Inferior parietal cortex (tissue), 1 donor: ENCODE results near the gene DCLK2.

Experiments used
- DNase-seq: peaks from one replicate; pipeline ENCODE4 v3.0.0-alpha.2; 2016; ENCODE audit errors: extremely low spot score

DCLK2 gene

DNA sequence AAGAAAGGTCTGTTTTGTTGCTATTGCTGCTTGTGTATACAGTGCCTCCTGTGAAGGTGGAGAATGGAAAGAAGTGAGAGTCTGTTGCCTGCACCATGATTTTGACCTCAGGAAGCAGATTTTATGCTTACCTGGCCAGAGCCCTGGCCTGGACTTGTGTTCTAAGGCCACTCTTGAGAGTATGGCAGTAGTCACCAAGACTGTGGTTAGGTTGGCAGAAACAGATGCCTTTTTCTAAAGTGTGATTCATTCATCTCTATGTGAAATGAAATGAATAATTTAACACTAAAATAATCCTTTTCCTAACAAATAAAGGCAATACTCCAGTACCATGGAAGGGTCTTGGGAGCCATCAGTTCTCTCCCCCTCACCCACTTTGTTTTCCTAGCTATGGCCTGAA lies 161.8 kb downstream of the DCLK2 start:
- DNase-seq, result no peak

- peak; percentile 68 for DNase-seq
Observed at GRCh38 chr4:150242820-150243458, 164.7 kb downstream of the DCLK2 start.

GRCh38 chr4:150243932-150244331 lies 165.7 kb downstream of the DCLK2 start:
- no peak for DNase-seq

- DNase-seq, result no peak
Observed at GRCh38 chr4:150244600-150244999, 166.4 kb downstream of the DCLK2 start.

DNA sequence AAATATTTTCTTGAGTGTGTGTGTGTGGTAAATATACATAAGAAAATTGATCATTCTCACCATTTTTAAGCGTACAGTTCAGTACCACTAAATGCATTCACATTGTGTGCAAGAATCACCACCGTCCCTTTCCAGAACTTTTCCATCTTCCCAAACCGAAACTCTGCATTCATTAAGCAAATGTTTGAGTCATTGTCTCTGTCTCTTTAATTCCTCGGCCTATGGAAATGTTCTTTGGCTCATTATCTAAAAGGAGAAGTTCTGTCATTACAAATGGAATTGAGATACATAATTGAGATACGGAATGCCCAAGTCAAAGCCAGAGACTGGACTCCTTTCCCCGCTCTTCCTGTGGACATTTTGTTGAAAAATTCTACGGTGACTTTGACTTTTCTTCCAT lies 168.9 kb downstream of the DCLK2 start:
- no peak for DNase-seq

- DNase-seq, result no peak
Observed at GRCh38 chr4:150248181-150248580, 169.9 kb downstream of the DCLK2 start.

- DNase-seq, result no peak
Observed at GRCh38 chr4:150250293-150250997, 172.2 kb downstream of the DCLK2 start.

GRCh38 chr4:150250998-150251651 lies 172.9 kb downstream of the DCLK2 start:
- no peak for DNase-seq

GRCh38 chr4:150251752-150252190 lies 173.5 kb downstream of the DCLK2 start:
- DNase-seq, result no peak

- no peak for DNase-seq
Observed at GRCh38 chr4:150252306-150252705, 174.1 kb downstream of the DCLK2 start.

- DNase-seq, result no peak
Observed at GRCh38 chr4:150252741-150253140, 174.5 kb downstream of the DCLK2 start.

DNA sequence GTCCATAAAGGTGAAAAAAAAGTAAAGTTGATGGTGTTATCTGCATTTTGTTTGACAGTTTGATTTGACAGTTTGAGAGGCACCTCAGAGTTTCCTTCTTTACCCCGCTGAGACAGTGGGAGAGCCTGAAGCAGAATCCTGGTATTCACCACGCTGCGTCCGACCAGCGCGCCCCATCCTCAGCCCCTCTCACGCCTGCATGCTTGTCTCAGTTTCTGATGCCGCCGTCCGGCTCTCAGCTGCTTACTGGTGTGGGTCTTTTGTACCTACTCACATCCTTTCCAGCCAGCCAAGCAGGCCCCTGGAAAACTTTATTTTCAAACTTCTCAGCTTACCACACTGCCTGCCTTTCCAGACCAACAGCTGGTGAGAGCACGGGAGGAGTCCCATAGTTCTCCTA lies 175.2 kb downstream of the DCLK2 start:
- DNase-seq, result no peak

DNA sequence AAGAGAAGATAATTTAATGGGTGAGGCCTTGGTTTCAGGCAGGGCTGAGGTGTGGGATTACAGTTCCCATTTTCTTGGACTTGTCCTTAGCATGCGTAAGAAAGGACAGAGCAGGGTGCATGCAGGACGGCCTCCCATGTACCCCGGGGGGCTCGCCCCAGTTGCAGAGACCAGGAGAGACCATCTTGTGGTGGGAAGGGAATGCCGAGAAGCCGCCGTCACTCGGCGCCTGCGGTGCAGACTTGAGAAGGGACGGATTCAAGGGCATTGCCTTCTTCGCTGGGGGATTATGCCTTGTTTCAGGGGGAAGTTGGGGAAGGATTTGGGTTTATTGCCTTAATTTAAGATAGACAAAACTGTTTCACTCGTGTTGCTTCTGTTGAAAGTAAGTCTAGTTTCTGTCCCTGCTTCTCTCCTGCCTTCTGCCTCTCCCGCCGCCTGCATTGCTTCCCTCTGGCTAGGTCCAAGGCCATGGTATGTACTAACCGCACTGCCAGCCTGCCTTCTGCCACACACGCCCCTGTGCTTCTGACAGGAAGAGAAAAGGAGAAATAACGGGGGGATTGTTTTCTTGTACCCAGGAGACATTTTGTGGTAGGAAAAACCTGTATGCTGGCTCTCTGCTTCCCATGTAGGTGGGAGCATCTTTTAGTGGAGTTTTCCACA lies 175.9 kb downstream of the DCLK2 start:
- no peak for DNase-seq

DNA sequence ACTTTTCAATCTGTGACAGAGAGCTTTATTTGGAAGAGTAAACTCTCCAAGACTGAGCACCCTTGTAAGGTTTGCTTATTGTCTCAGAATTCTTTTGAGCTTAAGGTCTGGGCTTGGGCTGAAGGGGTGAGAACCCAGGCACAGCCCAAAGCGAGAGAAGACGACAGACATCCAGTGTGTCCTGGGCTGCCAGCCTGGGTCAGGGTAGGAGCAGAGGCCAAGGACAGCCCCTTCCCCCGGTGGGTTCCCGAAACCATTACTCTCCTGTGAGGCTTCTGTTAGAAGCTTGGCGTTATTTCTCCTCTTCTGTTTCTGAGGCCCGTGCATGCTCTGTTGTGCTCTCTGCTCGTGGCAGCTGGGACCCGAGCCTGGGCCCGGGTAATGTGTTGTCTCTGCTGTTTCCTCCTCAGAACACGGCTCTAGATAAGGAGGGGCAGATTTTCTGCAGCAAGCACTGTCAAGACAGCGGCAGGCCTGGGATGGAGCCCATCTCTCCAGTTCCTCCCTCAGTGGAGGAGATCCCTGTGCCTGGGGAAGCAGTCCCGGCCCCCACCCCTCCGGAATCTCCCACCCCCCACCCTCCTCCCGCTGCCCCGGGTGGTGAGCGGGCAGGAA lies 177.5 kb downstream of the DCLK2 start:
- DNase-seq, result no peak

- no peak for DNase-seq
Observed at GRCh38 chr4:150256225-150256620, 178.0 kb downstream of the DCLK2 start.

GRCh38 chr4:150256841-150257730 lies 178.8 kb downstream of the DCLK2 start:
- DNase-seq, result no peak

DNA sequence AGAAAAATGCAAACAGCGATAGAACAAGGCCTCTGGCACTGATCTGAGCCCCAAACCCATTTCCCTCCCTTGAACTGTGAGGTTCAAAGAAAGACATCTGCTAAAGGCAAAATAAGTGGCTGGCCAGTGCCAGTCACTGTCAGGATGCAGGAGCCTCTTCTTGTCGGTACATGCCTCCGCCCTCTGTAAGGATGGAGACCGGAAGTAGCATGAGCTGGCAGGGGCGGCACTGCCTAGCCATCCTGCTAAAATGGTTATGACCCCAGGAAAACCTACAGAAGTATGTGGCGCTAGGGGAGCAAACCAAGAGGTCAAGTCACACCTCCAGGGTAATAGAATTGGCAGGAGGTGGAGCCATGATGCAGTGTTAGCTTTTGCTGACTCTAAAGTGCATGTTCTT lies 180.3 kb downstream of the DCLK2 start:
- no peak for DNase-seq

DNA sequence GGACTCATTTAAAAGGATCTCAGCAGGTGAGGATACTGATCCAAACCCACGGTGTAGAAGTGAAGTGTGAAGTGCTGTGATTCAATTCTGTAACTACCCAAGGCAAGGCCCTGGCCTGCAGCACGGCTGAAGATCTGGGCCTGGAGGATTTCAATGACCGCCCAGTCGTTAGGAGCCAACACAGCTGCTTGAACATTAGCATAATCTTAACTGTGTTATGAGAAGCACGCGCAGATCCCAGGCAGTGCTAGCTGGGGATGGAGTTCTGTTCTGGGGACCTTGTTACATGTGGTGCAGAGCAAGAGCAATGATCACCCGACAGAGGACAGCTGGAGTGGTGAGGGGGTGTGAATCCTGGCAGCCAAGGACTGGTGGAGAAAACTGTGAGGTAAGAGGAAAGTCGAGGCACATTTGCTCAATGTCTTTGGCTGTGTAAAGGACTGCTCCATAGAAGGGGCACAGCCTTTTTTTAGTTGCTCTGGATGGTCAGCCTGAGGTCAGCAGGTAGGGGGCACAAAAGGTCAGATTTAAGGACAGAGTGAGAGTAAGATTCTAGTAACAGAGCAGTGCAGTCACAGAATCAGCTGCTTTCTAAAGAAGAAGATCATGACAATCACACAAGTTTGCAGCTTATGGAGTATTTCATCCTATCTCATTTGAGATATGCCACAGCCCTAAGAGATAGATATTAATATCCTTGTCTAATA lies 181.8 kb downstream of the DCLK2 start:
- no peak for DNase-seq

DNA sequence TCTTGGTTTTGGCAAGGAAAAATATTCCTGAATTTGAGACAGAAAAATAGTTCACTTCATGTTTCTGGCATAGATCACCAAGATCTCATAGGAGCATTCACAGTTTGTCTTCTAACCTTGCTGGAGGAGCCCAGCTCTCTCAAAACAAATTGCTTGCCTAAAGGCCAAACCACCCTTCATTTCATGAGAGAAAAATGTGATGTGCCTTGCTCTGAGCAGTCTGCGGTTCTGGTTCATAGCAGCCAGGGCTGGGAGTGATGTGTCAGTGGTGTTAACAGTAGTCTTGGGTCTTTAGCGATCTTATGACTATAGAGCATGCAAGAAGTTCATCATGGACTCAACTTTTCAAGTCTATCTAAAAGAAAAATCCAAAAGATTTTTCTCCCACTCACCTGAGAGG lies 183.3 kb downstream of the DCLK2 start:
- DNase-seq, result no peak

DNA sequence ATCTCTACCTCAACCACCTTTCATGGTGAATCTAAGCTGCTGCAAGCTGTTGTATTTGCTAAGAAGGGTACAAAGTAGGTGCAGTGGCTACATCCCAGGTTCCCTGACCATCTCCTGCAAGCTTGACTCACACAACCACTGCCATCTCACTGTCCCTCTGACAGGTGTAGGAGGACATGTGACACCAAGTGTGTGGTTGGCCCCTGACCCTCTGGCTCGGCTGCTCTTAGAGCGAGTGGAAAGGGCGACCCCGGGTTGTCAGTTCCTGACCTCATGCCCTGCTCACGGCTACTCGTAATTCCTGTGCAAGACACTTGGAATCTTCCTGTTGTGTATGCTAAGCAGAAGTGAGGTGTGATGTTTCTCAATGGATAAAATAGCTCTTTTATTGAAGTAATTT lies 184.4 kb downstream of the DCLK2 start:
- no peak for DNase-seq
